CD4-positive, alpha-beta T cell treated with Interleukin-1 beta for 1 hour (primary cell): ENCODE data around the gene NR1H4.
"Not testable (repeated sequence)": the region's sequence is repeated elsewhere in the genome, so short reads cannot be mapped to it uniquely, and the experiment has no call there.

ENCODE experiments used
- DNase-seq, 2 donors: peaks; one replicate each; pipeline ENCODE4 v3.0.0-alpha.2; 2020 to 2022

Gene NR1H4

GRCh38 chr12:100518376-100518775, 44.7 kb downstream of the NR1H4 start:
- DNase-seq = no peak

DNA sequence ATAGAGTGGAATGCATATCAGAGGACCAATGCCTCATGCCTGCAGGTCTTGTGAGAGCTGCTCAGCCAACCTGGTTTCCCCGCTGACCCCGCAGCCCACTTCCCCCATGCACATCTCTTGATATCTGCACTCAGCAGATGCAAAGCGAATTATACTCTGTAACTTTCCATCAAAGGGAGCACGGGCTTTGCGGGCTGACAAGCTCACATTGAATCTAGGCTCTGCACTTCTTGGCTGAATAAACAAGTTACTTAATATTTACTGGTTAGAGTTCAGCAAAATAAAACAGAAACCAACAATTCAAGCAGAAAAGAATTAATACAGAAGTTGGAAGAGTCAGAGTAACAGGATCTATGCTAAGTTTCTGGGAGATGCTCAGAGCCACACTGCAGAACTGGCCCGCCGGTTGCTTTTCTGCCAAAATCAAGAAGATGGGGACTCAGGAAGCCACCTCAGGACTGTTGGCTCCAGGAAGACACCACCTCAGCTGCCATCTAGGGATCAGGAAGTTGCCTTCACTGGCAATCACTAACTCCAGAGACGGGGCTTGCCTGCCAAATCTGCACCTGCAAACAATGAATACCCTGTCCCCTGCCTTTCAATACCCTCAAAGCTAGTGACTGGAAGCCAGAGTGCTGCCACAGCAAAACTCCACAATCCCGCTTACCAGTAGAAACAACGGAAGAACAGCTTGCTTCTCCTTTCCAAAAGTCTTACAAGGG, 46.5 kb downstream of the NR1H4 start:
- no peak for DNase-seq

GRCh38 chr12:100521958-100522357, 48.3 kb downstream of the NR1H4 start:
- DNase-seq = no peak

GRCh38 chr12:100528034-100528433, 54.4 kb downstream of the NR1H4 start:
- no peak for DNase-seq

GRCh38 chr12:100528471-100529127, 54.9 kb downstream of the NR1H4 start:
- DNase-seq = no peak

DNA sequence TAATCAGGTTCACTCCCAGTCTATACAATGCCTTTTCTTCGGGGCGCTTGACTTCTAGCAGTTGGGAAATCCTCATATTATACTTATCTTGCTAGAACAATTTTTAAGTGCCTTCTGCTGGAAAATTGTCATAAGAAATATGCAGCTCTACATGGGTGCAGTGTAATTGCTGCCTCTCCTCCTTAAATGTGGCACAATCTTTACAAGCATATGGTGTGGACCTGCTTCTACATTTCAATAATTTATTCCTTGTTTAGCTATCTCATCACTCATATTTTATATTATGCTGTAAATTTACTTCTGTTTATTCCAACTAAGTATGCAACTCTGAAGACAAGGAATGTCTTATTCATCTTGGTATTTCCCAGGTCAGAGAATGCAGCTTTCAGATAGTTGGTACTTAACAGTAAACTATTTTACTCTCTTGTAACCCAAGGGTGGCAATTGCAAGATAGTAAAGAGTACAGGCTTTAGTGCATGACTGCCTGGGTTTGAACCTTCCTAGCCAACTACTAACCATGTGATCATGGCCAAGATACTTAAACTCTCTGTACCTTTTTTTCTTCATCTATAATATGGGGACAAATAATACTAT, 56.2 kb downstream of the NR1H4 start:
- no peak for DNase-seq

- DNase-seq = no peak
These were observed 59.7 kb downstream of the NR1H4 start for GRCh38 chr12:100533376-100533775.

GRCh38 chr12:100534625-100535227, 61.1 kb downstream of the NR1H4 start:
- DNase-seq = no peak

- DNase-seq = no peak
These were observed 65.5 kb downstream of the NR1H4 start for GRCh38 chr12:100539202-100539601.

DNA sequence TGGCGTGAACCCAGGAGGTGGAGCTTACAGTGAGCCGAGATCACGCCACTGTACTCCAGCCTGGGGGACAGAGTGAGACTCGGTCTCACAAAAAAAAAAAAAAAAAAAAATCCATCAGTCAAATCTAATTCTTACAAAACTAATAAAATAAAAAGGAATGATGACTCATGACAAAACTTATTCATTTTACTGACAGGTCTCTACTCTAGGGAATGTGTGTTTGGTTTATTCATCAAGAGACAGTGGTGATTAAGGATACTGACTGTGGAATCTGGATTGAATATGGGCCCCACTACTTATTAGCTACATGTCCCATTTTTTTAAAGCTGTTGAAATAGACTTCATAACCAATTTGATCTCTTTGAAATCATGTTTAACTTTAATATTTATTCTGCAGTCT, 70.5 kb downstream of the NR1H4 start:
- no peak for DNase-seq

- DNase-seq = no peak
These were observed 71.4 kb downstream of the NR1H4 start for GRCh38 chr12:100545092-100545491.

- DNase-seq = no peak
These were observed 80.3 kb downstream of the NR1H4 start for GRCh38 chr12:100553936-100554335.

- DNase-seq = peak in 1 of 2 donors; percentile 21
These were observed 81.0 kb downstream of the NR1H4 start for GRCh38 chr12:100554608-100555077.

GRCh38 chr12:100555722-100556121, 82.1 kb downstream of the NR1H4 start:
- DNase-seq = no peak

DNA sequence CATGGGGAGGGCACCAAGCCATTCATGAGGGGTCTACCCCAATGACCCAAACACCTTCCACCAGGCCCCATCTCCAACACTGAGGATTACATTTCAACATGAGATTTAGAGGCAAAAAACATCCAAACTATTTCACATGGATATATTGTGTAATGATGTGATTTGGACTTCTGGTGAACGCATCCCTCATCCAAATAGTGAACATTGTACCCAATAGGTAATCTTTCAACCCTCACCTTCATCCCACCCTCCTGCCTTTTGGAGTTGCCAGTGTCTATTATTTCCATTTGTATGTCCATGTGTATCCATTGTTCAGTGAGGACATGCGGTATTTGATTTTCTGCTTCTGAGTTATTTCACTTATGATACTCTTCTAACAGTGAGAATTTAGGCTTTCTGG, 83.7 kb downstream of the NR1H4 start:
- DNase-seq = no peak

- DNase-seq = not testable (repeated sequence)
These were observed 85.6 kb downstream of the NR1H4 start for GRCh38 chr12:100559261-100559660.

- DNase-seq = no peak
These were observed 90.4 kb downstream of the NR1H4 start for GRCh38 chr12:100564090-100564489.

DNA sequence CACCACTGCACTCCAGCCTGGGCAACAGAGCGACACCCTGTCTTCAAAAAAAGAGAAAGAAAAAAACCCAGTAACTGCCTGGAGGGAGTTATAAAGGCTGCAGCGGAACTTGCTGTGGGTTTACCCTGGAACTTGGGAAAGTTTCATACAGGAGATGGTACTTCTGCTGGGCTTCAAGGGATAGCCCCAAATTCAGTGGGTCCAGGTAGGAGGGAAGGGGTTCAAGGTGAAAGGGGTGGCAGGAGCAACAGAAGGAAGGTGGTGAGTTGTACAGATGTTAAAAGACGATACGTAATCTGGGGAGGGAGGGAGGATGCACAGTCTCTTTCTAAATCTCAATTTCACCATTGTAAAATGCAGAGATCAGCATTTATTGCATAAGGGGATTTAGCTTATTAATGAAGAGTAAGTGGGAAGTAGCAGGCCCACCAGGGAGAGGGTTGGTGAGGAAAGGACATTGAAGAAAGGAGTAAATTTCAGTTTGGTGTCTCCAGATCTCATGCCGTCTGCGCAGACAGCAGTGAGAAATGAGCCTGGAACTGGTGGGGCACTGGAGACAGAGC, 91.3 kb downstream of the NR1H4 start:
- no peak for DNase-seq

- no peak for DNase-seq
These were observed 92.4 kb downstream of the NR1H4 start for GRCh38 chr12:100565987-100566545.

DNA sequence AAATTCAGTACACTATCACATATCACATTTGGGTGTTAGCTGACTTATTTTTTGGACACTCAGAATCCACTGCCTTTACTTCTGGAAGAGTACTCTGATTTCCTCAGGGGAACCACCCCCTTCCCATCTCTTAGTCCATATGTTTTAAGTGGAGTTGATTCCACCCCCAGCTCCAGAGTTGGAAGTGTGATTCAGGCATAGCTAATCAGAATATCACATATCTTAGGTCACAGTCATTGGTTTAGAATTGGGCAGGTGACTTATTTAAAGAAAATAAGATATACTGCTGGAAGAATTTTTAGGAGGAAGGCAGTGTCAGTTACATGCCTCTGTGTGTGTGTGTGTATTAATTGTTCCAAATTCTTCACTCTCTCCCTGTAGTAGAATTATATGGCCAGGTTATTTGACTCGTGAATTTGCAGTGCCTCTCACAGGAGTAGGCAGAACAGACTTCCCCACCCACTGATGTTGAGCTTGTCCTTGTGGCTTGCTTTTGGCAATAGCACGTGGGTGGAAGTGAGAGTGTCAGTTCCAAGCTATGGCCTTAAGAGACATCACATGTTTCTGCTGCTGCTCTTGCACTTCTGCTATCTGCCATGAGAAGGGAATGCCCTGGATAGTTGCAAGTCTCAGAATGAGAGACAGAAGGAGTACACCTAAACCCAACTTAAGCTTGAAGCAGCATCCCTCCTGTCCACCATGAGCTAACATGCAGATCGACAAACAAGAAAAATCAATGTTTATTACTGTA, 93.4 kb downstream of the NR1H4 start:
- peak in 1 of 2 donors; percentile 30 for DNase-seq

GRCh38 chr12:100567945-100568344, 94.3 kb downstream of the NR1H4 start:
- DNase-seq = no peak

DNA sequence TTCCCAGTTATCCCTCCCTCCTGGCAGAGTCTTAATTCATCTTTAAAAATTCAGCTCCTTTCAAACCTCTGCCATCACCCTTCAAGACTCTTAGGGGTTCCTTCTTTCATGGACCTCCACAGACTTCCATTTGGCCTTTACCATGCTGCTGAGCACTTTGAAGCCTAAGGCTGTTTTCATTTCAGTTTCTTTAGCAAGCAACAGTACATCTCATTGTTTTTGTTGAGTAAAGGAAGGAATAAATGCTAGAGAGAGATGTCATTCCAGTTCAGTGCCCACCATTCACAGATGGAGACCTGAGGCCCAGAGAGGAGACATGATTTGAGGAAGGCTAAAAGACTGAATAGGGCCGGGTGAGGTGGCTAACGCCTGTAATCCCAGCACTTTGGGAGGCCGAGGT, 98.5 kb downstream of the NR1H4 start:
- DNase-seq = no peak
